Measurements from ENCODE around the gene TBC1D9. TPM values are rescaled to one million over a fixed set of nuclear protein-coding genes. Genes with fewer than 3 reads are reported as not detected.

Gene TBC1D9
- total RNA-seq, 1 donor from 2014 or later: 36.4 TPM

- Mint-ChIP-seq H3K4me3 (ENCODE audit: low read depth) (no peak overlapping the region), H3K27me3 (no peaks in the 10 kb centered on the region), H3K36me3 (ENCODE audit: insufficient read depth) (peaks cover 2% of the 10 kb centered on the region), H3K27ac (no peak overlapping the region), H3K4me1 (ENCODE audit: low read depth) (peaks cover 19% of the 10 kb centered on the region), H3K9me3 (ENCODE audit: low read depth) (no peaks in the 10 kb centered on the region)
- TF ChIP-seq CTCF (IDR thresholded peaks at IDR 0.05; ENCODE audit: unreplicated experiment): no peak
- no peak for DNase-seq (ENCODE audit: low spot score, unreplicated experiment)
Observed at GRCh38 chr4:140691369-140691768, 64.8 kb downstream of the TBC1D9 start.

- H3K36me3 Mint-ChIP-seq (ENCODE audit: insufficient read depth): peaks cover 7% of the 10 kb centered on the region
- DNase-seq (ENCODE audit: low spot score, unreplicated experiment): no peak
- H3K4me1 Mint-ChIP-seq (ENCODE audit: low read depth): peaks cover 19% of the 10 kb centered on the region
- H3K27me3 Mint-ChIP-seq: no peaks in the 10 kb centered on the region
- peak overlapping the region; percentile 8 for H3K27ac Mint-ChIP-seq
- no peaks in the 10 kb centered on the region for H3K9me3 Mint-ChIP-seq (ENCODE audit: low read depth)
- no peak overlapping the region for H3K4me3 Mint-ChIP-seq (ENCODE audit: low read depth)
- no peak for TF ChIP-seq CTCF (IDR thresholded peaks at IDR 0.05; ENCODE audit: unreplicated experiment)
Observed at GRCh38 chr4:140690093-140690492, 66.1 kb downstream of the TBC1D9 start.

- Mint-ChIP-seq H3K4me3 (ENCODE audit: low read depth) (no peak overlapping the region), H3K27ac (no peak overlapping the region), H3K4me1 (ENCODE audit: low read depth) (peaks cover 19% of the 10 kb centered on the region), H3K27me3 (no peaks in the 10 kb centered on the region), H3K36me3 (ENCODE audit: insufficient read depth) (peaks cover 11% of the 10 kb centered on the region), H3K9me3 (ENCODE audit: low read depth) (no peaks in the 10 kb centered on the region)
- TF ChIP-seq CTCF (IDR thresholded peaks at IDR 0.05; ENCODE audit: unreplicated experiment): no peak
- no peak for DNase-seq (ENCODE audit: low spot score, unreplicated experiment)
Observed at GRCh38 chr4:140689623-140690022, 66.6 kb downstream of the TBC1D9 start.

- H3K27ac Mint-ChIP-seq: no peak overlapping the region
- H3K9me3 Mint-ChIP-seq (ENCODE audit: low read depth): no peaks in the 10 kb centered on the region
Observed at GRCh38 chr4:140688711-140689598, 67.2 kb downstream of the TBC1D9 start.

GRCh38 chr4:140686796-140687195 lies 69.4 kb downstream of the TBC1D9 start:
- H3K4me1 Mint-ChIP-seq (ENCODE audit: low read depth): peaks cover 12% of the 10 kb centered on the region
- no peaks in the 10 kb centered on the region for H3K9me3 Mint-ChIP-seq (ENCODE audit: low read depth)
- no peak for TF ChIP-seq CTCF (IDR thresholded peaks at IDR 0.05; ENCODE audit: unreplicated experiment)
- DNase-seq (ENCODE audit: low spot score, unreplicated experiment): no peak
- H3K27ac Mint-ChIP-seq: no peak overlapping the region
- H3K4me3 Mint-ChIP-seq (ENCODE audit: low read depth): no peak overlapping the region
- H3K27me3 Mint-ChIP-seq: no peaks in the 10 kb centered on the region
- H3K36me3 Mint-ChIP-seq (ENCODE audit: insufficient read depth): peaks cover 11% of the 10 kb centered on the region

More at GRCh38 chr4:140688711-140689598, 67.2 kb downstream of the TBC1D9 start:
- no peaks in the 10 kb centered on the region for H3K27me3 Mint-ChIP-seq
- H3K36me3 Mint-ChIP-seq (ENCODE audit: insufficient read depth): peaks cover 11% of the 10 kb centered on the region
- peaks cover 19% of the 10 kb centered on the region for H3K4me1 Mint-ChIP-seq (ENCODE audit: low read depth)
- no peak for DNase-seq (ENCODE audit: low spot score, unreplicated experiment)
- H3K4me3 Mint-ChIP-seq (ENCODE audit: low read depth): no peak overlapping the region
- TF ChIP-seq CTCF (IDR thresholded peaks at IDR 0.05; ENCODE audit: unreplicated experiment): no peak

Measured in progenitor cell of endocrine pancreas (in vitro differentiated cells).